ENCODE results near the gene ANKRD34A. TPM values are rescaled to one million over a fixed set of nuclear protein-coding genes. Genes with fewer than 3 reads are reported as not detected.
A peak's percentile ranks its signal among the peaks of the same experiment; 100 is the strongest.

Gene ANKRD34A
- total RNA-seq, 2 experiments from 2014 or later = 5.8 to 6.1 TPM

- peak overlapping the region; percentile 45 for H3K27ac Mint-ChIP-seq
- CTCF ChIA-PET = interaction anchor here (1.5 to 5.1 kb wide), 3 partner anchors 11 to 114 kb away, joined by 5 to 38 read pairs (median 10); partner anchors contain the start of gene NUDT17
- ATAC-seq (no peak), DNase-seq (no peak)
- POLR2A ChIA-PET = interaction anchor here (0.8 to 3.5 kb wide), 3 partner anchors 20 to 32 kb away, joined by 5 to 43 read pairs (median 12); partner anchors contain the start of gene RBM8A
- H3K36me3 Mint-ChIP-seq (ENCODE audit: low read depth) = peaks cover 10% of the 10 kb centered on the region
- peaks cover 60% of the 10 kb centered on the region for H3K4me1 Mint-ChIP-seq
- intact Hi-C loops (cut with DNase I, micrococcal nuclease) = no loop called here
- no peaks in the 10 kb centered on the region for H3K9me3 Mint-ChIP-seq (ENCODE audit: low read depth)
- H3K27me3 Mint-ChIP-seq = no peaks in the 10 kb centered on the region
- H3K4me3 Mint-ChIP-seq = peak overlapping the region; percentile 17
Measured at GRCh38 chr1:145959333-145959732, 5.0 kb downstream of the ANKRD34A start.

- H3K36me3 Mint-ChIP-seq (ENCODE audit: low read depth) = peaks cover 10% of the 10 kb centered on the region
- H3K4me1 Mint-ChIP-seq = peaks cover 63% of the 10 kb centered on the region
- ChIA-PET POLR2A (interaction anchor here (0.7 to 3.5 kb wide), 6 partner anchors 21 to 113 kb away, joined by 3 to 43 read pairs (median 8); partner anchors contain the start of genes ANKRD35, NUDT17, PIAS3 and RBM8A), CTCF (interaction anchor here (0.7 to 5.1 kb wide), 7 partner anchors 11 to 114 kb away, joined by 3 to 38 read pairs (median 5); partner anchors contain the start of genes NUDT17 and RBM8A)
- peak overlapping the region; percentile 87 for H3K4me3 Mint-ChIP-seq
- intact Hi-C loops (cut with DNase I, micrococcal nuclease) = loop anchor here (1.0 kb wide), 6 partner anchors 31 to 99 kb away; partner anchors contain the start of genes PEX11B (in 1 of the 2), PIAS3 (in 1 of the 2), RBM8A (in 1 of the 2) and TXNIP (in 1 of the 2)
- H3K27ac Mint-ChIP-seq = no peak overlapping the region
- no peaks in the 10 kb centered on the region for H3K27me3 Mint-ChIP-seq
- H3K9me3 Mint-ChIP-seq (ENCODE audit: low read depth) = no peaks in the 10 kb centered on the region
- DNase-seq (no peak), ATAC-seq (no peak)
Measured at GRCh38 chr1:145958734-145959133, 5.6 kb downstream of the ANKRD34A start.

- H3K27ac Mint-ChIP-seq = peak within 1 kb of the TSS; percentile 93
- no peaks in the 10 kb centered on the region for H3K9me3 Mint-ChIP-seq (ENCODE audit: low read depth)
- POLR2A ChIA-PET = interaction anchor here (0.7 to 3.5 kb wide), 10 partner anchors 22 to 112 kb away, joined by 3 to 43 read pairs (median 4); partner anchors contain the start of genes ANKRD35, NUDT17, PIAS3 and RBM8A
- peak within 1 kb of the TSS; percentile 87 for H3K4me3 Mint-ChIP-seq
- H3K27me3 Mint-ChIP-seq = no peaks in the 10 kb centered on the region
- peaks cover 16% of the 10 kb centered on the region for H3K36me3 Mint-ChIP-seq (ENCODE audit: low read depth)
- H3K4me1 Mint-ChIP-seq = peaks cover 59% of the 10 kb centered on the region
- peak; percentile 89 for ATAC-seq
- peak; percentile 98 for DNase-seq
- intact Hi-C loops (cut with DNase I, micrococcal nuclease) = loop anchor here (1.0 to 2.0 kb wide), 9 partner anchors 22 to 99 kb away; partner anchors contain the start of genes PIAS3 (in 2 of the 2), RBM8A (in 2 of the 2), ANKRD35 (in 1 of the 2) and PEX11B (in 1 of the 2)
- CTCF ChIA-PET = interaction anchor here (0.6 to 5.1 kb wide), 15 partner anchors 12 to 359 kb away, joined by 3 to 38 read pairs (median 4); partner anchors contain the start of genes NUDT17, PIAS3, RBM8A and TXNIP
Measured at GRCh38 chr1:145957443-145958319, 6.7 kb downstream of the ANKRD34A start, which contains the start of gene LIX1L. Gene LIX1L, minus strand, starts transcription at chr1:145958017. Its CDS starts 90 bp downstream, at chr1:145957927.

- ChIA-PET POLR2A (interaction anchor here (1.1 to 3.5 kb wide), 6 partner anchors 22 to 95 kb away, joined by 3 to 43 read pairs (median 8); partner anchors contain the start of gene RBM8A), CTCF (interaction anchor here (0.5 to 5.1 kb wide), 6 partner anchors 8 to 359 kb away, joined by 3 to 38 read pairs (median 4); partner anchors contain the start of genes ANKRD34A, POLR3GL and RBM8A)
Measured at GRCh38 chr1:145956781-145957442, 7.5 kb downstream of the ANKRD34A start.

GRCh38 chr1:145956361-145956760 lies 8.0 kb downstream of the ANKRD34A start:
- H3K4me1 Mint-ChIP-seq = peaks cover 66% of the 10 kb centered on the region
- peak overlapping the region; percentile 87 for H3K4me3 Mint-ChIP-seq
- ChIA-PET POLR2A (interaction anchor here (0.7 to 3.5 kb wide), 3 partner anchors 28 to 95 kb away, joined by 3 to 43 read pairs (median 4); partner anchors contain the start of gene RBM8A), CTCF (interaction anchor here (0.5 to 5.1 kb wide), 5 partner anchors 8 to 97 kb away, joined by 3 to 38 read pairs (median 5); partner anchors contain the start of genes ANKRD34A, PIAS3, POLR3GL and RBM8A)
- peak overlapping the region; percentile 93 for H3K27ac Mint-ChIP-seq
- ATAC-seq (no peak), DNase-seq (no peak)
- intact Hi-C loops (cut with DNase I, micrococcal nuclease) = loop anchor here in 1 of 2 experiments (1.0 to 2.0 kb wide), 2 partner anchors 8 to 98 kb away; partner anchors contain the start of genes ANKRD34A, PIAS3 and POLR3GL
- H3K9me3 Mint-ChIP-seq (ENCODE audit: low read depth) = no peaks in the 10 kb centered on the region
- no peaks in the 10 kb centered on the region for H3K27me3 Mint-ChIP-seq
- H3K36me3 Mint-ChIP-seq (ENCODE audit: low read depth) = peaks cover 21% of the 10 kb centered on the region

More at GRCh38 chr1:145956781-145957442, 7.5 kb downstream of the ANKRD34A start:
- H3K27me3 Mint-ChIP-seq = no peaks in the 10 kb centered on the region
- peaks cover 61% of the 10 kb centered on the region for H3K4me1 Mint-ChIP-seq
- H3K27ac Mint-ChIP-seq = peak overlapping the region; percentile 93
- ATAC-seq = no peak
- no peaks in the 10 kb centered on the region for H3K9me3 Mint-ChIP-seq (ENCODE audit: low read depth)
- intact Hi-C loops (cut with DNase I, micrococcal nuclease) = loop anchor here (1.0 to 2.0 kb wide), 6 partner anchors 7 to 98 kb away; partner anchors contain the start of genes ANKRD34A (in 1 of the 2), ANKRD35 (in 1 of the 2), PIAS3 (in 1 of the 2) and POLR3GL (in 1 of the 2)
- peak overlapping the region; percentile 87 for H3K4me3 Mint-ChIP-seq
- H3K36me3 Mint-ChIP-seq (ENCODE audit: low read depth) = peaks cover 19% of the 10 kb centered on the region
- DNase-seq = no peak

GRCh38 chr1:145955436-145955835 lies 8.9 kb downstream of the ANKRD34A start:
- intact Hi-C loops (cut with DNase I, micrococcal nuclease) = no loop called here
- no peak for ATAC-seq
- peak overlapping the region; percentile 1 for H3K4me3 Mint-ChIP-seq

GRCh38 chr1:145953861-145954260 lies 10.5 kb downstream of the ANKRD34A start:
- CTCF ChIA-PET = interaction anchor here (0.6 to 1.3 kb wide), 3 partner anchors 108 to 130 kb away, joined by 3 to 6 read pairs (median 3); partner anchors contain the start of genes NUDT17, POLR3C and RNF115
- Mint-ChIP-seq H3K4me3 (no peak overlapping the region), H3K36me3 (ENCODE audit: low read depth) (peaks cover 20% of the 10 kb centered on the region), H3K27me3 (no peaks in the 10 kb centered on the region), H3K9me3 (ENCODE audit: low read depth) (no peaks in the 10 kb centered on the region), H3K4me1 (peaks cover 69% of the 10 kb centered on the region), H3K27ac (no peak overlapping the region)
- intact Hi-C loops (cut with DNase I, micrococcal nuclease) = no loop called here
- POLR2A ChIA-PET = interaction anchor here (0.5 kb wide), 1 partner anchor 10 kb away, joined by 3 read pairs; no protein-coding TSS in a partner anchor
- DNase-seq (no peak), ATAC-seq (no peak)

More at GRCh38 chr1:145955436-145955835, 8.9 kb downstream of the ANKRD34A start:
- POLR2A ChIA-PET = no interaction called here
- Mint-ChIP-seq H3K27me3 (no peaks in the 10 kb centered on the region), H3K36me3 (ENCODE audit: low read depth) (peaks cover 19% of the 10 kb centered on the region), H3K9me3 (ENCODE audit: low read depth) (no peaks in the 10 kb centered on the region), H3K4me1 (peaks cover 70% of the 10 kb centered on the region), H3K27ac (peak overlapping the region; percentile 21)
- CTCF ChIA-PET = interaction anchor here (0.6 to 5.1 kb wide), 8 partner anchors 9 to 96 kb away, joined by 3 to 38 read pairs (median 4); partner anchors contain the start of genes ANKRD34A, PIAS3, POLR3GL and RBM8A
- DNase-seq = no peak

- Mint-ChIP-seq H3K4me1 (peaks cover 64% of the 10 kb centered on the region), H3K36me3 (ENCODE audit: low read depth) (peaks cover 20% of the 10 kb centered on the region), H3K4me3 (no peak overlapping the region), H3K27me3 (no peaks in the 10 kb centered on the region), H3K9me3 (ENCODE audit: low read depth) (no peaks in the 10 kb centered on the region), H3K27ac (no peak overlapping the region)
- ChIA-PET POLR2A (no interaction called here), CTCF (interaction anchor here (0.7 to 1.3 kb wide), 2 partner anchors 26 to 80 kb away, joined by 3 read pairs; partner anchors contain the start of gene RBM8A)
- intact Hi-C loops (cut with DNase I, micrococcal nuclease) = no loop called here
- ATAC-seq (no peak), DNase-seq (no peak)
Measured at GRCh38 chr1:145952903-145953302, 11.5 kb downstream of the ANKRD34A start.

GRCh38 chr1:145951526-145951925 lies 12.8 kb downstream of the ANKRD34A start:
- POLR2A ChIA-PET = no interaction called here
- no peak for ATAC-seq
- CTCF ChIA-PET = interaction anchor here (1.1 to 1.3 kb wide), 2 partner anchors 11 to 25 kb away, joined by 3 read pairs; partner anchors contain the start of gene RBM8A
- H3K36me3 Mint-ChIP-seq (ENCODE audit: low read depth) = peaks cover 21% of the 10 kb centered on the region
- intact Hi-C loops (cut with DNase I, micrococcal nuclease) = no loop called here
- H3K4me1 Mint-ChIP-seq = peaks cover 66% of the 10 kb centered on the region
- no peak overlapping the region for H3K27ac Mint-ChIP-seq
- no peak overlapping the region for H3K4me3 Mint-ChIP-seq
- H3K9me3 Mint-ChIP-seq (ENCODE audit: low read depth) = no peaks in the 10 kb centered on the region
- no peaks in the 10 kb centered on the region for H3K27me3 Mint-ChIP-seq
- no peak for DNase-seq

- no peak for ATAC-seq
Measured at GRCh38 chr1:145949219-145949618, 15.2 kb downstream of the ANKRD34A start.

More at GRCh38 chr1:145949219-145949618, 15.2 kb downstream of the ANKRD34A start:
- Mint-ChIP-seq H3K36me3 (ENCODE audit: low read depth) (peaks cover 25% of the 10 kb centered on the region), H3K4me3 (no peak overlapping the region), H3K27me3 (no peaks in the 10 kb centered on the region), H3K27ac (peak overlapping the region; percentile 48), H3K9me3 (ENCODE audit: low read depth) (no peaks in the 10 kb centered on the region), H3K4me1 (peaks cover 48% of the 10 kb centered on the region)
- no peak for DNase-seq
- intact Hi-C loops (cut with DNase I, micrococcal nuclease) = no loop called here
- CTCF ChIA-PET = interaction anchor here (0.9 kb wide), 1 partner anchor 16 kb away, joined by 3 read pairs; no protein-coding TSS in a partner anchor
- POLR2A ChIA-PET = no interaction called here

Measured in activated CD4-positive, alpha-beta T cell treated with anti-CD3 and anti-CD28 coated beads for 36 hours (primary cell).